C4-2B (cell line): ENCODE measurements around the gene MUCL1.
"Not testable (repeated sequence)": the region's sequence is repeated elsewhere in the genome, so short reads cannot be mapped to it uniquely, and the experiment has no call there.

Source experiments
- ZFX ChIP-seq: fragments of 450-650 bp; IDR thresholded peaks from 2 replicates; pipeline ENCODE4 v1.6.1; 2017
- TF ChIP-seq, protein P1 (sequence below): fragments of 450-650 bp; conservative IDR thresholded peaks from 2 replicates; pipeline ENCODE4 v1.5.1; 2017; ENCODE audit warnings: mild to moderate bottlenecking

GRCh38 chr12:54882597-54882996 is 28.3 kb downstream of the MUCL1 start:
- TF ChIP-seq, protein P1, sequence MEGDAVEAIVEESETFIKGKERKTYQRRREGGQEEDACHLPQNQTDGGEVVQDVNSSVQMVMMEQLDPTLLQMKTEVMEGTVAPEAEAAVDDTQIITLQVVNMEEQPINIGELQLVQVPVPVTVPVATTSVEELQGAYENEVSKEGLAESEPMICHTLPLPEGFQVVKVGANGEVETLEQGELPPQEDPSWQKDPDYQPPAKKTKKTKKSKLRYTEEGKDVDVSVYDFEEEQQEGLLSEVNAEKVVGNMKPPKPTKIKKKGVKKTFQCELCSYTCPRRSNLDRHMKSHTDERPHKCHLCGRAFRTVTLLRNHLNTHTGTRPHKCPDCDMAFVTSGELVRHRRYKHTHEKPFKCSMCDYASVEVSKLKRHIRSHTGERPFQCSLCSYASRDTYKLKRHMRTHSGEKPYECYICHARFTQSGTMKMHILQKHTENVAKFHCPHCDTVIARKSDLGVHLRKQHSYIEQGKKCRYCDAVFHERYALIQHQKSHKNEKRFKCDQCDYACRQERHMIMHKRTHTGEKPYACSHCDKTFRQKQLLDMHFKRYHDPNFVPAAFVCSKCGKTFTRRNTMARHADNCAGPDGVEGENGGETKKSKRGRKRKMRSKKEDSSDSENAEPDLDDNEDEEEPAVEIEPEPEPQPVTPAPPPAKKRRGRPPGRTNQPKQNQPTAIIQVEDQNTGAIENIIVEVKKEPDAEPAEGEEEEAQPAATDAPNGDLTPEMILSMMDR = not testable (repeated sequence)
- not testable (repeated sequence) for TF ChIP-seq ZFX
